ENCODE measurements around the gene QSOX1. TPM values are rescaled to one million over a fixed set of nuclear protein-coding genes. Genes with fewer than 3 reads are reported as not detected.

QSOX1 gene
- total RNA-seq, 1 donor from 2014 or later = 11.9 TPM

DNA sequence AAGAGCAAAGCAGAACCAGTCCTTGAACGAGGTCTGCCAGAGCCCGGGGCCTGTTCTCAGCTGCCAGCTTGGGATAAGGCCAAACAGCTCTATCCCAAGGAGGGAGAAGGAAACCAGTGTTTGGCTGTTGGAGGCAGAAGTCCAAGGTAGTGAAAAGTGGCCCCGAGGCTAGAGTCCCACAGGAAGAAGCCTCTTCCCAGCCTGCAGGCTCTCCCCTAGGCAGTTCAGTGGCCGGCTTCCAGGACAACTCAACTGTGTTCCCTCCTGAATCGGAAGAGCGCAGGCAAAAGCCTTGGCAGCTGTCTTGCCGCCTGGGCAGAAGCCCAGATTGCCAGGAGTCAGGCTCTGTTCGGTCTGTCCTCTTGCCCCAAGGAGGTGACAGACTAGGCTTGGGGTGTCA, 19.3 kb downstream of the QSOX1 start:
- no peak for TF ChIP-seq CTCF (IDR thresholded peaks at IDR 0.05)
- intact Hi-C loops (cut with micrococcal nuclease) = no loop called here
- H3K4me1 Mint-ChIP-seq = no peaks in the 10 kb centered on the region
- POLR2A ChIA-PET = no interaction called here
- DNase-seq (no peak), ATAC-seq (ENCODE audit: low read depth) (no peak)
- H3K27me3 Mint-ChIP-seq = no peaks in the 10 kb centered on the region
- H3K9me3 Mint-ChIP-seq = no peaks in the 10 kb centered on the region
- CTCF ChIA-PET = interaction anchor here (0.9 to 1.1 kb wide), 2 partner anchors 14 to 306 kb away, joined by 3 read pairs; no protein-coding TSS in a partner anchor
- no peak overlapping the region for H3K4me3 Mint-ChIP-seq
- no peak overlapping the region for H3K27ac Mint-ChIP-seq
- H3K36me3 Mint-ChIP-seq (ENCODE audit: low read depth) = no peaks in the 10 kb centered on the region

- no peak overlapping the region for H3K4me3 Mint-ChIP-seq
- H3K4me1 Mint-ChIP-seq = no peaks in the 10 kb centered on the region
- intact Hi-C loops (cut with micrococcal nuclease) = no loop called here
- POLR2A ChIA-PET = no interaction called here
- DNase-seq (no peak), ATAC-seq (ENCODE audit: low read depth) (no peak)
- CTCF ChIA-PET = no interaction called here
- H3K27ac Mint-ChIP-seq = no peak overlapping the region
- no peaks in the 10 kb centered on the region for H3K27me3 Mint-ChIP-seq
- no peak for TF ChIP-seq CTCF (IDR thresholded peaks at IDR 0.05)
- no peaks in the 10 kb centered on the region for H3K36me3 Mint-ChIP-seq (ENCODE audit: low read depth)
- no peaks in the 10 kb centered on the region for H3K9me3 Mint-ChIP-seq
Measured at GRCh38 chr1:180175291-180175690, 20.6 kb downstream of the QSOX1 start.

GRCh38 chr1:180175806-180176205, 21.1 kb downstream of the QSOX1 start:
- POLR2A ChIA-PET = no interaction called here
- H3K9me3 Mint-ChIP-seq = no peaks in the 10 kb centered on the region
- DNase-seq = no peak
- H3K27ac Mint-ChIP-seq = no peak overlapping the region
- ATAC-seq (ENCODE audit: low read depth) = no peak
- no peaks in the 10 kb centered on the region for H3K36me3 Mint-ChIP-seq (ENCODE audit: low read depth)
- no peaks in the 10 kb centered on the region for H3K27me3 Mint-ChIP-seq
- intact Hi-C loops (cut with micrococcal nuclease) = no loop called here
- H3K4me1 Mint-ChIP-seq = no peaks in the 10 kb centered on the region
- H3K4me3 Mint-ChIP-seq = no peak overlapping the region
- CTCF ChIA-PET = interaction anchor here (1.1 kb wide), 1 partner anchor 11 kb away, joined by 5 read pairs; no protein-coding TSS in a partner anchor
- no peak for TF ChIP-seq CTCF (IDR thresholded peaks at IDR 0.05)

DNA sequence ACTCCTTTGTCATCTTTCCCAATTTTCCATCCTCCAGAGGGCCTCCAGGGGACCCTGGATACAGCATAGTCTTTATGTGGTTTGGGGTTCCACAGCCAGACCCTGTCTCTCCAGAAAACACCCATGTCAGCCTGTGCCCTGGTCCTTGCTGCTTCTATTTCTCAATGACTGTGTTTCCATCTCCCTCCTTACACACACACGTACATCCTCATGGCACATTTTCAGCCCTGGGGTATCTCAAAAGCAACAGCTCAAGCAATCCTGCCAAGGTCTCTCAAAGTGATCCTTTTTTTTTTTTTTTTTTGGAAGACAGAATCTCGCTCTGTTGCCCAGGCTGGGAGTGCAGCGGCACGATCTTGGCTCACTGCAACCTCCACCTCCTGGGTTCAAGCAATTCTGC, 22.3 kb downstream of the QSOX1 start:
- ChIA-PET CTCF (no interaction called here), POLR2A (no interaction called here)
- TF ChIP-seq CTCF (IDR thresholded peaks at IDR 0.05) = no peak
- H3K4me1 Mint-ChIP-seq = no peaks in the 10 kb centered on the region
- ATAC-seq (ENCODE audit: low read depth) (no peak), DNase-seq (no peak)
- no peaks in the 10 kb centered on the region for H3K9me3 Mint-ChIP-seq
- intact Hi-C loops (cut with micrococcal nuclease) = no loop called here
- no peaks in the 10 kb centered on the region for H3K36me3 Mint-ChIP-seq (ENCODE audit: low read depth)
- H3K4me3 Mint-ChIP-seq = no peak overlapping the region
- no peaks in the 10 kb centered on the region for H3K27me3 Mint-ChIP-seq
- no peak overlapping the region for H3K27ac Mint-ChIP-seq

DNA sequence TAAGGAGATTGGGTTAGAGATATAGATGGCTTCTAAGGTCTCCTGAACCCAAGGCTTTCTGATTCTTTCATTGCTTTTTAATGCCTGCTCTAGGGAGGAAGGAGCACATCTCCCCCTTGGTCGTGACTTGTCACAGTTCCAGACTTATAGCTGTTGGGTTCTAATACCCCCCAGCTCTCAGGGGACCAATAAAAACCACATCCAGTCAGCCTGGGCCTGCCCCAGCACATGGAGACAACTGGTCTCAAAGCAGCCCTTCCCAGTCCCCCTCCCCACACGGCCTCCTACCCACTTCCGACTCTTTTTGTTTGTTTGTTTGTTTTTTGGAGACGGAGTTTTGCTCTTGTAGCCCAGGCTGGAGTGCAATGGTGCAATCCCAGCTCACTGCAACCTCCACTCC, 23.3 kb downstream of the QSOX1 start:
- Mint-ChIP-seq H3K4me1 (no peaks in the 10 kb centered on the region), H3K27ac (no peak overlapping the region), H3K4me3 (no peak overlapping the region), H3K36me3 (ENCODE audit: low read depth) (peaks cover 4% of the 10 kb centered on the region), H3K27me3 (no peaks in the 10 kb centered on the region), H3K9me3 (no peaks in the 10 kb centered on the region)
- ATAC-seq (ENCODE audit: low read depth) = no peak
- no peak for DNase-seq
- no peak for TF ChIP-seq CTCF (IDR thresholded peaks at IDR 0.05)
- ChIA-PET POLR2A (interaction anchor here (0.5 kb wide), 1 partner anchor 293 kb away, joined by 6 read pairs; no protein-coding TSS in a partner anchor), CTCF (interaction anchor here (1.5 to 4.7 kb wide), 5 partner anchors 11 to 468 kb away, joined by 5 to 101 read pairs (median 7); no protein-coding TSS in a partner anchor)
- intact Hi-C loops (cut with micrococcal nuclease) = loop anchor here (1.0 to 2.0 kb wide), 4 partner anchors 73 to 472 kb away; no protein-coding TSS in a partner anchor
